ENCODE measurements around the gene PUM1.

PUM1 gene

GRCh38 chr1:30929135-30929889 is 136.2 kb downstream of the PUM1 start:
- DNase-seq (ENCODE audit: low spot score): peak; percentile 61

GRCh38 chr1:30928789-30929134 is 136.8 kb downstream of the PUM1 start:
- no peak for DNase-seq (ENCODE audit: low spot score)

GRCh38 chr1:30928171-30928570 is 137.3 kb downstream of the PUM1 start:
- no peak for DNase-seq (ENCODE audit: low spot score)

GRCh38 chr1:30927448-30927847 is 138.1 kb downstream of the PUM1 start:
- DNase-seq (ENCODE audit: low spot score): no peak

- no peak for DNase-seq (ENCODE audit: low spot score)
Observed at GRCh38 chr1:30923597-30923996, 141.9 kb downstream of the PUM1 start.

- DNase-seq (ENCODE audit: low spot score): no peak
Observed at GRCh38 chr1:30920827-30921226, 144.7 kb downstream of the PUM1 start.

- no peak for DNase-seq (ENCODE audit: low spot score)
Observed at GRCh38 chr1:30919025-30919881, 146.3 kb downstream of the PUM1 start.

GRCh38 chr1:30916296-30916695 is 149.2 kb downstream of the PUM1 start:
- no peak for DNase-seq (ENCODE audit: low spot score)

- no peak for DNase-seq (ENCODE audit: low spot score)
Observed at GRCh38 chr1:30915491-30916230, 149.9 kb downstream of the PUM1 start.

- DNase-seq (ENCODE audit: low spot score): no peak
Observed at GRCh38 chr1:30914931-30915330, 150.6 kb downstream of the PUM1 start.

GRCh38 chr1:30914587-30914922 is 151.0 kb downstream of the PUM1 start:
- no peak for DNase-seq (ENCODE audit: low spot score)

GRCh38 chr1:30912913-30913652 is 152.4 kb downstream of the PUM1 start:
- no peak for DNase-seq (ENCODE audit: low spot score)

GRCh38 chr1:30912224-30912623 is 153.3 kb downstream of the PUM1 start:
- DNase-seq (ENCODE audit: low spot score): no peak

GRCh38 chr1:30911059-30911954 is 154.2 kb downstream of the PUM1 start:
- peak; percentile 91 for DNase-seq (ENCODE audit: low spot score)

- DNase-seq (ENCODE audit: low spot score): peak; percentile 56
Observed at GRCh38 chr1:30909365-30910068, 156.0 kb downstream of the PUM1 start.

- no peak for DNase-seq (ENCODE audit: low spot score)
Observed at GRCh38 chr1:30908696-30909364, 156.7 kb downstream of the PUM1 start, which contains the start of gene SDC3. SDC3 (minus strand) TSS chr1:30908758; CDS start chr1:30908586, 172 bp downstream.

- no peak for DNase-seq (ENCODE audit: low spot score)
Observed at GRCh38 chr1:30908316-30908695, 157.2 kb downstream of the PUM1 start.

- no peak for DNase-seq (ENCODE audit: low spot score)
Observed at GRCh38 chr1:30907481-30908315, 157.8 kb downstream of the PUM1 start.
